ENCODE data around the gene TBC1D22A.

The TBC1D22A gene

GRCh38 chr22:47091921-47092700, 329.7 kb downstream of the TBC1D22A start:
- DNase-seq = no peak

- no peak for DNase-seq
Measured at GRCh38 chr22:47092896-47093311, 330.5 kb downstream of the TBC1D22A start.

GRCh38 chr22:47093720-47094119, 331.3 kb downstream of the TBC1D22A start:
- no peak for DNase-seq

GRCh38 chr22:47094861-47095330, 332.4 kb downstream of the TBC1D22A start:
- no peak for DNase-seq

GRCh38 chr22:47095395-47096122, 333.1 kb downstream of the TBC1D22A start:
- DNase-seq = no peak

GRCh38 chr22:47098121-47098520, 335.7 kb downstream of the TBC1D22A start:
- no peak for DNase-seq

GRCh38 chr22:47098554-47098953, 336.1 kb downstream of the TBC1D22A start:
- no peak for DNase-seq

DNA sequence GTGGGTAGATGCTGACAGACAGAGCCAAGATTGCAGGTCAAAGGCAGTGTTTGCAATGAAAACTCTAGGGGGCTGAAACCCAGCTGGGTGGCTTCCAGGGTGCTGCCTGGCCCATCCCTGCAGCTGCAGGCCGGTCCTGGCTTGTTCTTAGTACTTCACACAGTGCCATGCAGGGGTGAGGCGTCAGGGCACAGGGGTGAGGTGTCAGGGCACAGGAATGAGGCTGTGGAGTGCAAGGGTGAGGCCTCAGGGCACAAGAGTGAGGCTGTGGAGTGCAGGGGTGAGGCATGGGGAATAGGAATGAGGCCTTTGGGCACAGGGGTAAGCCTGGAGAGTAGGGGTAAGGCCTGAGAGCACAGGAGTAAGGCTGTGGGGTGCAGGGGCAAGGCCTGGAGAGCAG, 337.6 kb downstream of the TBC1D22A start:
- DNase-seq = no peak

DNA sequence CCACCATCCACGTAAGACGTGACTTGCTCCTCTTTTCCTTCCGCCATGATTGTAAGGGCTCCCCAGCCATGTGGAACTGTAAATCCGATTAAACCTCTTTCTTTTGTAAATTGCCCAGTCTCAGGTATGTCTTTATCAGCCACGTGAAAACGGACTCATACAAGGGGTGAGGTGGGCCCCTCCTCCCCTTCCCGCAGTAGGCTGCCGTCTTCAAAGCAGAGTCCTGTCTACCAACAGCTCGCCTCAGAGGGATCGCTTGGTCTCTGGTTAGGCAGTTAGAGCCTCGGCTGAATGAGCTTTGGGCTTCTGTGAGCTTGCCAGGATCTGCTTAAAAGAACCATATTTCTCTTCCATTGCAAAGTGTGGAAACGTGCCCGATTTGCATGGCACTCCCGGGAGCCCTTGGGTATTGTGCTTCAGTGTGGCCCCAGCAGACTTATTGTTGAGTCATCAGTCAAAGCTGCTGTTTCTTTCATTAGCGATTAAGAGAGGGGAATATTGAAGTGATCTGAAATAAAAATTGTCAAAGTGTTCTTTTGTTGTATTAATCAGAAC, 338.3 kb downstream of the TBC1D22A start:
- no peak for DNase-seq

DNA sequence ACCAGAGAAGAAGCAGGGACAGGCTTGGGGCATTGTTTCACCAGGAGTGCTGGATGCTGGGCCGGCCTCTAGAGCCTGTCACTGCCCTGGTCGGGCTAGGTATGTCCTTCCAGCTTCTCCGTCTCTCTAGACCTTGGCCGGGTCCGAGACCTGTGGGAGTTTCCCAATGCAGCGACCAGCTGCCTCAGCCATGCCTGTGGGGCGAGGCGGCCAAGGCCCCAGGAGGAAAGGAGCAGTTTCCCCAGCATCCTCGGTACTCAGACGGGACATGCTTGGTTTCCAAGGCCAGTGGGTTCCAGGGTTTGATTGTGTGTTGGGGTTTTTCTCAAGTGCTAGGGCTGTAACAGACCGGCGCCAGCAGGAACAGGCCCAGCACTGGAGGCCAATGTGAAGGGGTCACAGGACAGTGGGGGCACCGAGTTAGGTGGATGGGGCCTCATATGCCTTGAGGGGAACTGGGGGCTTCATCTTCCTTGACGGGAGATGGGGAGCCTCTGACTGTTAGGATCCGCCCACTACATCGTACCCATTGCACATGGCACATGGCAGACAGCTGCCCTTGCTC, 339.0 kb downstream of the TBC1D22A start:
- DNase-seq = no peak

- DNase-seq = no peak
Measured at GRCh38 chr22:47102081-47102480, 339.6 kb downstream of the TBC1D22A start.

GRCh38 chr22:47102648-47103047, 340.2 kb downstream of the TBC1D22A start:
- no peak for DNase-seq

- no peak for DNase-seq
Measured at GRCh38 chr22:47105085-47105484, 342.6 kb downstream of the TBC1D22A start.

- no peak for DNase-seq
Measured at GRCh38 chr22:47106806-47107205, 344.4 kb downstream of the TBC1D22A start.

- peak; percentile 6 for DNase-seq
Measured at GRCh38 chr22:47107431-47107830, 345.0 kb downstream of the TBC1D22A start.

- no peak for DNase-seq
Measured at GRCh38 chr22:47110817-47111443, 348.5 kb downstream of the TBC1D22A start.

GRCh38 chr22:47111626-47112581, 349.5 kb downstream of the TBC1D22A start:
- DNase-seq = no peak

- no peak for DNase-seq
Measured at GRCh38 chr22:47112582-47112965, 350.1 kb downstream of the TBC1D22A start.

GRCh38 chr22:47112994-47113852, 350.8 kb downstream of the TBC1D22A start:
- DNase-seq = no peak

GRCh38 chr22:47113853-47114415, 351.5 kb downstream of the TBC1D22A start:
- no peak for DNase-seq
